Gastroesophageal sphincter (tissue), 3 donors: ENCODE results near the gene WNT5B.

Experiments used
- POLR2A ChIP-seq, 2 donors: fragments of 450-650 bp; IDR thresholded peaks; one replicate each; pipeline ENCODE4 v1.6.1; 2017; ENCODE audit warnings: antibody characterized with exemption in 2 of 2, mild to moderate bottlenecking in 2 of 2, moderate library complexity in 1 of 2
- POLR2AphosphoS5 ChIP-seq: sonication (generic); formaldehyde crosslinking; IDR thresholded peaks from one replicate; pipeline ENCODE4 v1.6.1; 2017; ENCODE audit warnings: antibody characterized with exemption
- TF ChIP-seq, protein P1 (sequence below), 4 experiments: fragments of 200-600 bp in 2 of 4; fragments of 450-650 bp in 2 of 4; sonication (generic) in 1 of 4; IDR thresholded peaks; one replicate each; pipeline ENCODE4 v1.5.1; 2017 to 2019; ENCODE audit warnings: antibody characterized with exemption in 4 of 4, mild to moderate bottlenecking in 2 of 4, moderate library complexity in 2 of 4

DNA sequence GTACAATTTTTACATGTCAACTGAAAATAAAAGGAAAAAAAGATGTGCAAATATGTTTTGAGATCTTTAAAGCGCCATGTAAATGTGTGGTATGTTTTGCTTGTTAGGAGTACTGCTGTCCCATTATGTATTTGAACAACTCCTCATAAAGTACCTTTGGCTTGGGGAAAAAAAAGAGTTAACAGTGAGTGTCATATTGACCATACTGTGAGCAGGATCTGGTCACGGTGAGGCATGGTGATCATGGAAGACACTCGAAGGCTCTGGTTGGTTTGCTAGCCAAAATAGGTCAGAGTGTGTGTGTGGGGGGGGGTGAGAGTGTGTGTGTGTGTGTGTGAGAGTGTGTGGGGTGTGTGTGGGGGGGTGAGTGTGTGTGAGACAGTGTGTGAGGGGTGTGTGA, 24.6 kb upstream of the WNT5B start:
- TF ChIP-seq POLR2A (IDR thresholded peaks at IDR 0.05), result no peak
- TF ChIP-seq, protein P1, sequence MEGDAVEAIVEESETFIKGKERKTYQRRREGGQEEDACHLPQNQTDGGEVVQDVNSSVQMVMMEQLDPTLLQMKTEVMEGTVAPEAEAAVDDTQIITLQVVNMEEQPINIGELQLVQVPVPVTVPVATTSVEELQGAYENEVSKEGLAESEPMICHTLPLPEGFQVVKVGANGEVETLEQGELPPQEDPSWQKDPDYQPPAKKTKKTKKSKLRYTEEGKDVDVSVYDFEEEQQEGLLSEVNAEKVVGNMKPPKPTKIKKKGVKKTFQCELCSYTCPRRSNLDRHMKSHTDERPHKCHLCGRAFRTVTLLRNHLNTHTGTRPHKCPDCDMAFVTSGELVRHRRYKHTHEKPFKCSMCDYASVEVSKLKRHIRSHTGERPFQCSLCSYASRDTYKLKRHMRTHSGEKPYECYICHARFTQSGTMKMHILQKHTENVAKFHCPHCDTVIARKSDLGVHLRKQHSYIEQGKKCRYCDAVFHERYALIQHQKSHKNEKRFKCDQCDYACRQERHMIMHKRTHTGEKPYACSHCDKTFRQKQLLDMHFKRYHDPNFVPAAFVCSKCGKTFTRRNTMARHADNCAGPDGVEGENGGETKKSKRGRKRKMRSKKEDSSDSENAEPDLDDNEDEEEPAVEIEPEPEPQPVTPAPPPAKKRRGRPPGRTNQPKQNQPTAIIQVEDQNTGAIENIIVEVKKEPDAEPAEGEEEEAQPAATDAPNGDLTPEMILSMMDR (IDR thresholded peaks at IDR 0.05), result no peak
- no peak for TF ChIP-seq POLR2AphosphoS5
